Activated CD8-positive, alpha-beta T cell treated with anti-CD3 and anti-CD28 coated beads for 36 hours (primary cell): ENCODE measurements around the gene BFAR. TPM values are rescaled to one million over a fixed set of nuclear protein-coding genes. Genes with fewer than 3 reads are reported as not detected.
"Not testable (repeated sequence)": the region's sequence is repeated elsewhere in the genome, so short reads cannot be mapped to it uniquely, and the experiment has no call there.

Source experiments
- ATAC-seq: fragments of 200-7000 bp; cut with Tn5 transposase; one replicate; pipeline ENCODE4 v1.10.0; 2021; ENCODE audit warnings: mild to moderate bottlenecking, moderate library complexity
- CTCF ChIA-PET: fragments of 350-600 bp; sonication (Branson Sonifier 250); formaldehyde crosslinking; loops from one replicate; lab custom pipeline; 2021; ENCODE audit warnings: antibody characterized with exemption; lab: Charles Lee
- POLR2A ChIA-PET: fragments of 350-600 bp; sonication (Branson Sonifier 250); formaldehyde crosslinking; loops from one replicate; lab custom pipeline; 2021; ENCODE audit warnings: antibody characterized with exemption; lab: Charles Lee
- DNase-seq: peaks from one replicate; pipeline ENCODE4 v3.0.0-alpha.2; 2020
- H3K27ac Mint-ChIP-seq: one replicate; pipeline ENCODE4 v1.8.0; 2021; ENCODE audit warnings: mild to moderate bottlenecking, mixed read lengths
- H3K27me3 Mint-ChIP-seq: one replicate; pipeline ENCODE4 v1.8.0; 2021; ENCODE audit warnings: mixed read lengths
- H3K36me3 Mint-ChIP-seq: one replicate; pipeline ENCODE4 v1.8.0; 2021; ENCODE audit warnings: low read depth, mixed read lengths
- H3K4me1 Mint-ChIP-seq: one replicate; pipeline ENCODE4 v1.8.0; 2021; ENCODE audit warnings: low read depth, mixed read lengths
- H3K4me3 Mint-ChIP-seq: one replicate; pipeline ENCODE4 v1.8.0; 2021; ENCODE audit warnings: mild to moderate bottlenecking, moderate library complexity, mixed read lengths
- H3K9me3 Mint-ChIP-seq: one replicate; pipeline ENCODE4 v1.8.0; 2021; ENCODE audit warnings: mixed read lengths
- intact Hi-C: fragments of 100-400 bp; cut with micrococcal nuclease; formaldehyde crosslinking; loops from one replicate; pipeline ENCODE4 v1.10.0; 2022
- total RNA-seq, 2 experiments: library from RNA; stranded (reverse); gene quantifications; one replicate each; pipeline ENCODE4 v1.2.3, GENCODE V29; 2021

Gene BFAR
- total RNA-seq, 2 experiments from 2014 or later: 53.4 to 58.4 TPM

DNA sequence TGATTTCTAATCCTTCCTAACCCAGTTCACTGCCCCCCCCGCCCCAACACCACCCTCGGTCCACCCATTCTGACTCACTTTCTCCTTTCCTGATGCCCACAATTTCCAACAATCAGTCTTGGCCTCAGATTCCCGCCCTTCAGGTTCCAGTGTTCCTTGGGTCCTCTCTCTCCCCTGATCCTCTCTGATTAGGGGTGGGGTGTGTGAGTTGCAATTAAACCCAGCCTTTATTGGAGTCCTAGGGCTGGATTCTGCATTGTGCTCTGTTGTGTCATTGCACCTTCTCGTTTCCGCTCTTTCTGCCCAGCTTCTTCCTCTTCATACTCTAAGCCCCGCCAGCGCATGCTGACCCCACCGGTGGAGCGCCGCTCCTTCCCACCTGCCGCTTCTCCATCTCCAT, 69.9 kb downstream of the BFAR start:
- ATAC-seq: peak; percentile 20
- CTCF ChIA-PET, H3K27ac Mint-ChIP-seq, H3K36me3 Mint-ChIP-seq, intact Hi-C loops, H3K4me3 Mint-ChIP-seq, H3K9me3 Mint-ChIP-seq, POLR2A ChIA-PET, H3K27me3 Mint-ChIP-seq, DNase-seq, H3K4me1 Mint-ChIP-seq: not testable (repeated sequence)

DNA sequence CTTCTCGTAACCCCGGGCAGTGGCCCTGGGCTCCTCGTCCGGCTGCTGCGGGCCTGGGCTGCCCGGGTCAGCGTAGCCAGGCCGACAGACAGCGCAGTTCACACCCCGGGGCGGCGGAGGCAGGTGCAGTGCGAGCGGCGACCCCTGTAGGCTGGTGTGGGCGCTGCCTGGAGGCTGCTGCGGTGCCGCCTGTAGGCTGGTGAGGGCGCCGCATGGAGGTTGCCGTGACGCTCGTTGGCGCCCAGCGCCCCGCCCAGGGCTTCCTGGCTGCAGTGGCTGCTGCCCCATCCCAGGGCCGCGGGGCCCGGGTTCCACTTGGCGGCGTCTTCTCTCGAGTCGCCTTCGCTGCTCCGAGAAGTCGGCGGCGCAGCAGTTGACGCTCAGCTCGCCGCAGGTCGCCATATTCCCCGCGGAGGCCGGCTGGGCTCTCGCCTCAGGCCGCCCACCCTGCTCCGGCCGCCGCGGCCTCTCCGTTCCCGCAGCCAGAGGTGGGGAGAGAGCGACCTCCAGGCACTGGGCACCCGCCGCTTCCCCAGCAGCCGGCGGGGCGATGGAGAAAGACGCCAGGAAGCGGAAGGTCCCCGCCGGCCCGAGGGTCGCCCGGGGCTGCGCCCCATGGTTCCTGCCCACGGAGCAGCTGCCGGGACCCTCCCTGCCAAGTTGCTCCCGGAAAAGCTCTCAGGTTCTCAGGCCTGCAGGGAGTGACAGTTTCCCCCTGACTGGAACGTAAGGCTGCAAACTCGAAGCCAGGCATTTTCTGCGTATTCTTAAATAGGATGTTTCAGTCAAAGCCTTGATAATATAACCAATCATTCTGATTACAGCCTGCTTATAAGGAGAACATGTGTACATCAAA, 70.6 kb downstream of the BFAR start, which contains the start of gene NPIPA3:
Gene NPIPA3 (plus strand): TSS at position 256 of the 856 bp plus-strand sequence. CDS start 5,533 bp downstream, outside the sequence.
- intact Hi-C loops, CTCF ChIA-PET, H3K4me1 Mint-ChIP-seq, H3K36me3 Mint-ChIP-seq, H3K27me3 Mint-ChIP-seq, H3K4me3 Mint-ChIP-seq, H3K27ac Mint-ChIP-seq, H3K9me3 Mint-ChIP-seq, POLR2A ChIA-PET, DNase-seq: not testable (repeated sequence)
- ATAC-seq: peak; percentile 100

Other genes with a start within 250 kb of the BFAR start
- 10 to 100 TPM; 43.0 to 45.6 TPM for gene PARN, start 2.7 kb upstream of the BFAR start, total RNA-seq
- gene PLA2G10, start 61.4 kb downstream of the BFAR start, total RNA-seq: not detected
- 1 to 10 TPM; 3.0 to 3.5 TPM for gene NPIPA3, start 70.5 kb downstream of the BFAR start, total RNA-seq
- 1 to 10 TPM; 2.0 to 4.1 TPM for gene NPIPA2, start 109.6 kb downstream of the BFAR start, total RNA-seq
- 10 to 100 TPM; 39.8 to 40.5 TPM for gene NOMO1, start 200.8 kb downstream of the BFAR start, total RNA-seq